AG04449 (cell line): ENCODE measurements around the gene WNK1.
"Not testable (repeated sequence)": the region's sequence is repeated elsewhere in the genome, so short reads cannot be mapped to it uniquely, and the experiment has no call there.

Source experiments
- CTCF ChIA-PET: fragments of 350-600 bp; formaldehyde crosslinking; extraction: SDS; loops from one replicate; lab custom pipeline; 2021; ENCODE audit warnings: antibody characterized with exemption; lab: Yijun Ruan, JAX
- POLR2A ChIA-PET: fragments of 400-600, 350-600 bp; formaldehyde crosslinking; extraction: SDS; loops from one replicate; lab custom pipeline; 2020; ENCODE audit warnings: antibody characterized with exemption, inconsistent platforms; lab: Yijun Ruan, JAX
- DNase-seq: peaks from one replicate; pipeline ENCODE4 v3.0.0-alpha.2; 2010; ENCODE audit warnings: low read depth, low spot score
- H3K4me3 ChIP-seq: 2 replicates; pipeline ENCODE4 v1.5.1; 2011; ENCODE audit warnings: low read depth, mild to moderate bottlenecking, control low read depth, low read length
- CTCF ChIP-seq: IDR thresholded peaks from one replicate; pipeline ENCODE4 v1.5.1; 2011; ENCODE audit warnings: mild to moderate bottlenecking, moderate library complexity, low read length, control low read depth, inconsistent platforms; ENCODE audit not compliant: insufficient read depth; ENCODE audit errors: missing control alignments

WNK1 gene

GRCh38 chr12:751999-752694 is at the start of gene WNK1:
WNK1 (plus strand) TSS chr12:752579; CDS start chr12:753566, 987 bp downstream.
- H3K4me3 ChIP-seq, result peak within 1 kb of the TSS; percentile 85
- TF ChIP-seq CTCF, result no peak
- CTCF ChIA-PET, result interaction anchor here (0.6 to 6.9 kb wide), 60 partner anchors 8 to 344 kb away, joined by 3 to 202 read pairs (median 5); partner anchors contain the start of genes NINJ2 and RAD52
- DNase-seq, result peak; percentile 98
- POLR2A ChIA-PET, result interaction anchor here (0.9 to 2.9 kb wide), 4 partner anchors 110 to 238 kb away, joined by 3 to 11 read pairs (median 5); no protein-coding TSS in a partner anchor

- no peak for TF ChIP-seq CTCF
- CTCF ChIA-PET, result interaction anchor here (1.0 kb wide), 1 partner anchor 109 kb away, joined by 4 read pairs; no protein-coding TSS in a partner anchor
- no peak for DNase-seq
- H3K4me3 ChIP-seq, result no peak overlapping the region
- POLR2A ChIA-PET, result no interaction called here
Measured at GRCh38 chr12:704516-705242, 47.7 kb upstream of the WNK1 start.

GRCh38 chr12:708084-708483 is 44.3 kb upstream of the WNK1 start:
- H3K4me3 ChIP-seq, POLR2A ChIA-PET, DNase-seq, CTCF ChIA-PET: not testable (repeated sequence)

- H3K4me3 ChIP-seq, result no peak overlapping the region
- POLR2A ChIA-PET, result no interaction called here
- CTCF ChIA-PET, result no interaction called here
- DNase-seq, result no peak
- no peak for TF ChIP-seq CTCF
Measured at GRCh38 chr12:709455-710020, 42.8 kb upstream of the WNK1 start.

- POLR2A ChIA-PET, result no interaction called here
- no peak for TF ChIP-seq CTCF
- DNase-seq, result no peak
- H3K4me3 ChIP-seq, result no peak overlapping the region
- CTCF ChIA-PET, result interaction anchor here (0.8 to 1.1 kb wide), 2 partner anchors 136 to 166 kb away, joined by 3 to 4 read pairs; no protein-coding TSS in a partner anchor
Measured at GRCh38 chr12:712172-712863, 40.1 kb upstream of the WNK1 start.

GRCh38 chr12:713281-713875 is 39.0 kb upstream of the WNK1 start:
- no peak for TF ChIP-seq CTCF
- H3K4me3 ChIP-seq, result no peak overlapping the region
- CTCF ChIA-PET, result interaction anchor here (1.1 kb wide), 1 partner anchor 167 kb away, joined by 3 read pairs; no protein-coding TSS in a partner anchor
- no peak for DNase-seq
- POLR2A ChIA-PET, result no interaction called here
